Ammon's horn (tissue), 1 donor: Measurements from ENCODE around the gene ARHGEF7.
"Not testable (repeated sequence)": the region's sequence is repeated elsewhere in the genome, so short reads cannot be mapped to it uniquely, and the experiment has no call there.

Experiments used
- DNase-seq: peaks from one replicate; pipeline ENCODE4 v3.0.0-alpha.2; 2016; ENCODE audit warnings: low spot score

Gene ARHGEF7

GRCh38 chr13:111115061-111115964, at the start of gene ARHGEF7:
Gene ARHGEF7 (plus strand): TSS chr13:111115310. CDS start chr13:111115527, 217 bp downstream.
- no peak for DNase-seq

- no peak for DNase-seq
Observed at GRCh38 chr13:111065698-111066097, 49.4 kb upstream of the ARHGEF7 start.

- no peak for DNase-seq
Observed at GRCh38 chr13:111066544-111066943, 48.6 kb upstream of the ARHGEF7 start.

GRCh38 chr13:111068009-111068350, 47.1 kb upstream of the ARHGEF7 start:
- DNase-seq: no peak

GRCh38 chr13:111071120-111071519, 44.0 kb upstream of the ARHGEF7 start:
- not testable (repeated sequence) for DNase-seq

GRCh38 chr13:111071526-111071925, 43.6 kb upstream of the ARHGEF7 start:
- not testable (repeated sequence) for DNase-seq

- DNase-seq: no peak
Observed at GRCh38 chr13:111074826-111075225, 40.3 kb upstream of the ARHGEF7 start.

- DNase-seq: no peak
Observed at GRCh38 chr13:111076155-111077013, 38.7 kb upstream of the ARHGEF7 start.

GRCh38 chr13:111079375-111079774, 35.7 kb upstream of the ARHGEF7 start:
- DNase-seq: no peak

GRCh38 chr13:111080642-111081041, 34.5 kb upstream of the ARHGEF7 start:
- no peak for DNase-seq

GRCh38 chr13:111082240-111082639, 32.9 kb upstream of the ARHGEF7 start:
- peak; percentile 15 for DNase-seq

GRCh38 chr13:111082769-111083168, 32.3 kb upstream of the ARHGEF7 start:
- DNase-seq: not testable (repeated sequence)

GRCh38 chr13:111083693-111084092, 31.4 kb upstream of the ARHGEF7 start:
- not testable (repeated sequence) for DNase-seq

GRCh38 chr13:111090169-111090568, 24.9 kb upstream of the ARHGEF7 start:
- no peak for DNase-seq

- DNase-seq: no peak
Observed at GRCh38 chr13:111092685-111093084, 22.4 kb upstream of the ARHGEF7 start.

GRCh38 chr13:111093136-111093535, 22.0 kb upstream of the ARHGEF7 start:
- DNase-seq: no peak

GRCh38 chr13:111093634-111094033, 21.5 kb upstream of the ARHGEF7 start:
- no peak for DNase-seq

- no peak for DNase-seq
Observed at GRCh38 chr13:111095031-111095840, 19.9 kb upstream of the ARHGEF7 start.

GRCh38 chr13:111095911-111096501, 19.1 kb upstream of the ARHGEF7 start:
- no peak for DNase-seq

GRCh38 chr13:111099290-111099689, 15.8 kb upstream of the ARHGEF7 start:
- DNase-seq: no peak

GRCh38 chr13:111110054-111110453, 5.1 kb upstream of the ARHGEF7 start:
- no peak for DNase-seq
